ENCODE data around the gene ZBED4.
"Not testable (repeated sequence)": the region's sequence is repeated elsewhere in the genome, so short reads cannot be mapped to it uniquely, and the experiment has no call there.

The ZBED4 gene

GRCh38 chr22:49826603-49827270 lies 26.9 kb upstream of the ZBED4 start:
- DNase-seq = no peak

DNA sequence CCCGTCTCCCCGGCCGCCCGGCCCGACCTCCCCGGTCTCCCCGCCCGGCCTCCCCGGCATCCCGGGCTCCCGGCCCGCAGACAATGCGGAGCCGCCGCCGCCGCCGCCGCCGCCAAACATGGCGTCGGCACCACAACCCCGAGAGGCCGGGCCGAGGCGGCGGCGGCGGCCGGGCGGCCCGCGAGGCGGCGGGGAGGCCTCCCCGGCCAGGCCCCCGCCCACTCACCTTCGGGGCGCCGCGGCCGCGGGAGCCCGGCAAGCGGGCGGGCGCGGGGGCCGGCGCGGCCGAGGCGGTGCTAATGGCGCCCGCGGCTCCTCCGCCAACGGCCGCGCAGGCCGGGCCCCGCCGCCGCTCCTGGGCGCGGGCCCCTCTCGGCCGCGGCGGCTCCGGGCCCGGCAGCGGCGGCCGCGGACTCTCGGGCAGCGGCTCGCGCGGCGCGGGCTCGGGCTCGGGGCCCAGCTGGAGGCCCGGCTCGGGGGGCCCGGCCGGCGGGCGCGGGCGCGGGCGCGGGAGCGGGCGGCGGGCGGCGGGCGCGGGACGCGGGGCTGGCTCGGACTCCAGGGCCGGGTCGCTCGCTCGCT lies 26.3 kb upstream of the ZBED4 start:
- no peak for DNase-seq

GRCh38 chr22:49827853-49828598 lies 25.6 kb upstream of the ZBED4 start, which contains the start of gene BRD1:
Gene BRD1 (minus strand): TSS chr22:49827873. CDS start chr22:49824317, 3,556 bp downstream.
- DNase-seq = no peak

GRCh38 chr22:49828599-49828965 lies 25.1 kb upstream of the ZBED4 start:
- no peak for DNase-seq

GRCh38 chr22:49829044-49829853 lies 24.4 kb upstream of the ZBED4 start:
- no peak for DNase-seq

DNA sequence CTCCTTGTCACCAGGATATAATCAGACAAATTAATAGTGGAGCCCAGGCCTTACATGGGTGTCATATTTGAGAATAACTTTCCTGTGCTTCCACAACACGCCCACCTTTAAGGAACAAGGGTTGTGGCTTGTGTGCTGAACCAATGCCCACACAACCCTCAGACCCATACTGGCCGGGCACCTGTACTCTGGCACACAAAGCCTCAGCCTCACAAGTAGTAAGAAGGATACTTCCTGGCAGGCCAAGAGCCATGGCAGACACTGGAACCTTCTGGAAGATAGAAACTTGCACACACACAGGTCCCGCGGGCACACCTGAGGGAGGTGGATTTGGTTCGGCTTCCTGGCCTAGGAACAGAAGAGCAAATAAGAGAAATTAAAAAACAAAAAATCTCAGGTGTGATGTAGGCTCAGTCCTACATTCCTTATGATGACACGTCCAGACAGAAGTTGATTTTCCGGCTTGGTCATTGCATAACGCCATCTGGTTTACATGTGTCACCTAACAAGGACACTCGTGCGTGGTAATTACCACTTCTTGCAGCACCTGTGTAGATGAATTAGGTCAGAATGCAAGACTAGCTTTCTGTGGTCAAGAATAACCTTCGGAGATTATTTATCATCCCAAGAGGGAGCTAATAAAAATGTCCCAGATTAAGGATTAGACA lies 20.2 kb upstream of the ZBED4 start:
- no peak for DNase-seq

DNA sequence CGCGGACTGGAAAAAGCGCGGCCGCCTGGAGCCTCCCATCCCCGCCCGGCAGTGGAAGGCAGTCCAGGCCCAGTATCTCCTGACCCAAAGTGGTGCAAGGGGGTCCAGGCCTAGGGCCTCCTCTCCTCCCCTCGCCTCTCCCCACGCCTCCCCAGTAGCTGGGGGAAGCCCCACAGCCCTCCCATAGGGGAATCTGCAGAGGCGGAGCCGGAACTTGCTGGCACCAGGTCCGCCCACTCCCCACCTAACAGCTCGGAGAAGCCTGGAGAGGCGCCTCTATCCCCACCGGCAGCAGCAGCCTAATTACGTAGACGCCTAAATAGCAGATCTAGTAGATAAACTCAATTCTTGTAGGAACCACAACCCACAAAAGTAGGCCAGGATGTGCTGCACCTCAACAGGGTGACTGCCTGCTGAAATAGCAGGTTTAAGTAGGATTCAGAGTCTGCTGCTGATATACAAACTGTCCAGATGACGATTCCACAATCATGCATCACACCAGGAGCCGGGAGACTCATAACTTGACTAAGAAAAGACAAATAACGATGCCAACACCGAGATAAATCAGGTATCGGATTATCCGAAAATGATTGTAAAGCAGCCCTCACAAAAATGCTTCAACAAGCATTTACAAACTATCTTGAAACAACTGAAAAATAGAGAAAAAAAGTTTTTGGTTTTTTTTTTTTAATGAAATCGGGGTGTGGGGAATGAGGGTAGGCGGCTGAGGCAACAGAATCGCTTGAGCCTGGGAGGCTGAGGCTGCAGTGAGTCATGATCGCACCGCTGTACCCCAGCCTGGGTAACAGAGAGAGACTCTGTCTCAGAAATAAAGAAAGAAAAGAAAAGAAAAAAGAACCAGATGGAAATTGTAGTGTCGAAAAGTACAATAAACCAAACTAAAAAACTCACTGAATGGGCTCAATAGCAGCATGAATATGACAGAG lies 14.6 kb upstream of the ZBED4 start:
- DNase-seq = no peak

DNA sequence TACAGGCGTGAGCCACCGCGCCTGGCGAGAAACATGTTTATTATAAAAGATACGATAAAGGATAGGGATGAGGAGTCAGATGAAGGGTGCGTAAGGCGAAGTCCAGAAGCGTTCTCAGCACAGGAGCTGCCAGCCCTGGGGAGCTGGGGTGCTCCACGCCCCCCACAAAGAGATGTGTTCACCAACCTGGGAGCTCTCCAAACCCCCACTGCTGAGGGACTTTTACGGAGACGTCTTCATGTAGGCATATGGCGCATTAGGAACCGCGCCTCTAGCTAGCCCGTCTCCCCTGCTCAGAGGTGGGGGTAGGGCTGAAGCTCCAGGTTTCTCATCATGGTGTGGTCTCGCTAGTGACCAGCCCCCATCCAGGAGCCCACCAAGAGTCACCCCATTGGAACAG lies 8.4 kb upstream of the ZBED4 start:
- DNase-seq = no peak

DNA sequence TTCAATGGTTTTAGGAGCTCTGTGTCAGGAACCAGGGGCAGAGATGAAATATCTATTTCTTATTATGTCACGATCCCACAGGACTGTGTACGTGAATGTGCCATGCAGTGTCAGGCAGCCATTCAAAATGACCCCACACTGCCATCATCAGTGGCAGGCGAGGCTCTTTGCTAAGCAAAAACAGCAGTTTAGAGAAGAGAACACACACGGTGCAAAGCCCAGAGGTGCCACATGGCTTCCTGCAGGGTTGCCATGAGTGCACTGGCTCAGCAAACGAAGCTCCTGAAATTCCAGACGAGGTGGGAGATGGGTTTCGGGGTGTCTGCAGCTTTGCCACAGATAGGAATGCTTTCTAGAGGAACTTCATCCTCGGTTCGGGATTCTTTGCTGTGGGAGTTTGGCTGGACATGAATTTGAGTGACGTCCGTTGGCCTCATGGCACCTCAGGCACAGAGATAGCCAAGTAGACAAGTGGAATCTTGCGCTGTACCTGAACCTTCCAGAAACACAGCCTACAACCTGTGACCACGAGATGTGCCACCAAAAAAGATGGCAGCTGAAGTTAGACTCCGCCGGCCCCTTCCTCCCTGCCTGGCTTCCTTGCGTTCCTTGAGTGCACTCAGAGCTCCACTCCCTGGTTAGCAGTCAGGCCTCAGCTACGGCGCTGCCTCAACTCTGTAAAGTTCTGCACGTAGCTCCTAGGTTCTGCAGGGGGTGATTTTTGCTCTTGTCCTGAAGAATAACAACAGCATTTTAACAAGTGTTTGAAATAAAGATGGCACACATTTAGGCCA lies 7.8 kb upstream of the ZBED4 start:
- DNase-seq = no peak

GRCh38 chr22:49847751-49848689 lies 5.6 kb upstream of the ZBED4 start:
- DNase-seq = no peak

- DNase-seq = no peak
These were observed 4.9 kb upstream of the ZBED4 start for GRCh38 chr22:49848690-49849160.

DNA sequence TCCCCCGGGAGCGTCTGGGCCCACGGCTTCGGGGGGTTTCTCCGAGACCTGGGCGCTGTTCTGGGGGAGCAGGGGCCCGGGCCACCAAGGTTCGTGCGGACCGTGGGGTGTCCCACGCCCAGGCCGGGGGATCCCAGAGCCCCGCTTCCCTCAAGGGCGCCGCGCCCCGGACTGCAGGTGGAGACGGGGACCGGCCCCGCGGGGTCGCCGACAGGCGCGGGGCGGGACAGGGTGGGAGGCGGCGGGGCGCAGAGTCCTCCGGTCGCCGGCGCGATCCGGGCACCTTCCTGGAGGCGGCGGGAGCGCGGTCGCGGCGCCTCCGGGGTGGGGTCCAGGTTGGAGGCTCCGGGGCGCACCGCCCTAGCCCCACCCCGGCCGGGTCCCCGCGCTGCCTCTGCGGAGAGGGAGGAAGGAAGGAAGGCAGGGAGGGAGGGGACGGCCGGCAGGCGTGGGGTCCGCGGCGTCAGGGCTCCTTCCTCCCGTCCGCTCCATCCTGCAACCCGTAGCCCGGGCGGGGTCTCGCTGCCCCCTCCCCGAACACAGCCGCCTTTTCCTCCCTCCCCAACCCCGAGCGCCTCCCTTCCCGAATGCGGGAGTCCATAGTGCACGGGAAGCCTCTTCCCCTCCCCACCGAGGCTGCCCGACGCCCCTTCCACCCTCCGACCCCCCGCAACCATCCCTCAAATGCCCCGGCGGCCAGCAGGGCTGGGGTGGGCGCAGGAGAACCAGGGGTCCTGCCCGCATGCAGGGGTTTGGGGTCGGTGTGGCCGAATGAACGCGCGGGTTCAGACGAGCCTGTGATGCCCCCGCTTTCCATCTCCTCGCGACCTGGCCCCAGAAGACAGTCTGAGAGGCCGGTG lies 4.3 kb upstream of the ZBED4 start:
- no peak for DNase-seq

DNA sequence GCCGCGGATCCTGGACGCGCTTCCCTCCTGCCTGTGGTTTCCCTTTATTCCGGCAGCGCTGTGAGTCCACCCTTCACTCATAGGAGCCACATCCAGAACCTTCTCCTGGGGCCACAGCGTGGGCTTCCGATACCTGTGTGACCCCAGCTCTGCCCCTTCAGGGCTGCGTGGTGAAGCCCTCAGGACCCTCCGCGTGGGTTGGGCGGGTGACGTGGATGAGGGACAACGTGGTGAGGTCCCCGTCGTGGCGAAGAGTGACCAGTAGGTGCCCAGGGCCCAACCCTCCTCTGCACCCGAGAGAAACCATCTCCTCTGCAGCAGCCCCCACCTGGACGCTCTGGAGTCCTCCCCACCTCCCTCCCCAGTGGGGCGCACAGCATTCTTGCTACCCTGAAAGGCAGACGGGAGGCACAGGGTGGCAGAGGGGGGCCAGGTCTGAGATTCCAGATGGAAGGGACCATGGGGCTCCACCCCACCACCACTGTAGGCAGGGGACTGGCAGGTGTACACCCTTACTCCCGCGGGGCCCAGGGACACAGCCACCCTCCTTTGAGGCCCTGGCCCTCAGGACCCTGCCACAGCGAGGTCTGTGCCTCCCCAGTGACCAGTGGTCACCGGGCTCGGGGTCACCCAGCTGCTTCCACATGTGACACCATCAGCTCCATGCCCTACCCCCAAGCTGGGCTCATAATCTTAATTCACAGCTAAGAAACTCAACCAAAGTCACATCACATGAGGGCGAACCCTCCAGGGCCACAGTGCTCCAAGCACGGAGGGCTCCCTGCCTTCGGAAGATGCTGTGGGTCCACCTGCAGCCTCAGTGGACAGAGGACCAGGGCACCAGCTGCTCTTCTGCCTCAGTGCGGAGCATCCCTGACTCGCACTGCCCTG lies 3.4 kb upstream of the ZBED4 start:
- no peak for DNase-seq

- no peak for DNase-seq
These were observed 2.5 kb upstream of the ZBED4 start for GRCh38 chr22:49850959-49851802.

- not testable (repeated sequence) for DNase-seq
These were observed 1.1 kb upstream of the ZBED4 start for GRCh38 chr22:49852568-49852897.
